HG02642 (cell line): ENCODE results near the gene UNC5CL.

Experiments
- ATAC-seq: cut with Tn5 transposase; IDR thresholded peaks from one replicate; pipeline ENCODE4 v1.9.1; 2021; ENCODE audit warnings: mild to moderate bottlenecking; ENCODE audit not compliant: unreplicated experiment, poor library complexity

UNC5CL gene

GRCh38 chr6:40982917-40983316 lies 56.1 kb downstream of the UNC5CL start:
- ATAC-seq = no peak

- ATAC-seq = no peak
Observed at GRCh38 chr6:40978687-40979289, 60.2 kb downstream of the UNC5CL start.

GRCh38 chr6:40977695-40978094 lies 61.3 kb downstream of the UNC5CL start:
- no peak for ATAC-seq

GRCh38 chr6:40977085-40977484 lies 61.9 kb downstream of the UNC5CL start:
- no peak for ATAC-seq
